Measurements from ENCODE around the gene MSI2.

Gene MSI2

DNA sequence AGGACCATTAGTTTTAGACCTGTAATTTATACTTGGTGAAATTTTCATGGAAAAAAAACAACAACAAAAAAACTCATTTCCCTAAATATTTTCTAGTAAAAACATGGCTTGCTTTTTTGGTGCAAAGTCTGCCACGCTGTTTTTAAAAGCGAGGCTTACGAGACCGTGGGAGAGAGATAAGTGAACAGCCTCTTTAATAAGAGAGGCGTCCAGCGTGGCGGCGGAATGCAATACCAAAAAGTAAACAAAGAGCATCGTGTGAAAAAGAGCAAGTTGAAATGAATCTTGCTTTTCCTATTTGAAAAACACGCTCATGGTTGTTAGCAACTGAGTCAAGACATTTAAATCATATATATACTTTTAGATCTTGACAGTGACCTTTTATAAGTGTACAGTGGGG lies 10.5 kb upstream of the MSI2 start:
- H3K4me3 ChIP-seq (ENCODE audit: low read length): no peak overlapping the region
- DNase-seq (ENCODE audit: low read depth): no peak
- no peak for TF ChIP-seq CTCF (IDR thresholded peaks at IDR 0.05; ENCODE audit: insufficient read depth, low read depth, low read length, missing control alignments)

- H3K4me3 ChIP-seq (ENCODE audit: low read length): no peak overlapping the region
- DNase-seq (ENCODE audit: low read depth): no peak
- TF ChIP-seq CTCF (IDR thresholded peaks at IDR 0.05; ENCODE audit: insufficient read depth, low read depth, low read length, missing control alignments): no peak
Observed at GRCh38 chr17:57246257-57246656, 10.1 kb upstream of the MSI2 start.

GRCh38 chr17:57247261-57247660 lies 9.1 kb upstream of the MSI2 start:
- DNase-seq (ENCODE audit: low read depth): no peak
- no peak overlapping the region for H3K4me3 ChIP-seq (ENCODE audit: low read length)
- TF ChIP-seq CTCF (IDR thresholded peaks at IDR 0.05; ENCODE audit: insufficient read depth, low read depth, low read length, missing control alignments): no peak

DNA sequence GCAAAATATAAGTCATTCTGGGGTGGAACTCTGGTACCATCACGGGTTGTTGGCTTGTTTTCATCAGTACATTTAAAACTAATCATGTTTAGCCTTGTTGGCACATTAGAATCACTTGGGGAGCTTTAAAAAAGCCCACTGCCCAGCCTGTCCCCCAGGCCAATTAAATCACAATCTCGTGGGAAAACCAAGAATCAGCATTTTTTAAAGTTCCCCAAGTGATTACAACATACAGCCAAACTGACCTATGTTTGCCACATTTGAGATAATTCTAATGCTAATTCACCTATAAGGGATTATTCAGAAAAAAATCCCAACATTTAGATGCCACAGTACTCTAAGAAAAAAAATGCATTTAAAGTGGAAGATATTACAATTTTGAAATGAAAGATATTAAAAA lies 8.4 kb upstream of the MSI2 start:
- no peak for DNase-seq (ENCODE audit: low read depth)
- TF ChIP-seq CTCF (IDR thresholded peaks at IDR 0.05; ENCODE audit: insufficient read depth, low read depth, low read length, missing control alignments): no peak

GRCh38 chr17:57249520-57249919 lies 6.8 kb upstream of the MSI2 start:
- no peak for DNase-seq (ENCODE audit: low read depth)
- no peak overlapping the region for H3K4me3 ChIP-seq (ENCODE audit: low read length)
- TF ChIP-seq CTCF (IDR thresholded peaks at IDR 0.05; ENCODE audit: insufficient read depth, low read depth, low read length, missing control alignments): no peak

More for the DNA sequence above, 8.4 kb upstream of the MSI2 start:
- H3K4me3 ChIP-seq (ENCODE audit: low read length): no peak overlapping the region

DNA sequence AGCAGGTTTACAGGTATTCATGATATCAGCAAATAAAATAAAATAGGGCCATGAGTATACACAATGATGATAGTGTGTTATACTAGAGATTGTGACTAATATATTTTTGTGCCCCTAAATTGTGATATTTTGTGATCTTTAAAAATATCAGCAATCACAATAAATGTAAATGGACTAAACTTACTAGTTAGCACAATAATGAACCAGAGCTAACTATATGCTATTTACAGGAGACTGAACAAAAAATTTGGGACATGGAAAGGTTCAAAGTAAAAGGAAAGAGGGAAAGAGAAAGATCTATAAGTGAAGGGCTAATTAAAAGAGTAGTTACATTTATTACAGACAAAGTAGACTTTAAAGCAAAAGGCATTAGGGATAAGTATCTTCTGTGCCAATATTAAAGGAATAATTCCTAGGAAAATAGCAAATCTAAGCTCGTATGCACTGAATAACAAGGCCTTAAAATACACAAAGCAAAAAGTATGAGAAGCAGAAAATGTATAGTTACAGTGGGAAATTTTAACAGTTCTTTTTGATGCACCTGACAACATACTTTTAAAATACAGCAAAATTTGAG lies 5.0 kb upstream of the MSI2 start:
- no peak overlapping the region for H3K4me3 ChIP-seq (ENCODE audit: low read length)
- TF ChIP-seq CTCF (IDR thresholded peaks at IDR 0.05; ENCODE audit: insufficient read depth, low read depth, low read length, missing control alignments): no peak

DNA sequence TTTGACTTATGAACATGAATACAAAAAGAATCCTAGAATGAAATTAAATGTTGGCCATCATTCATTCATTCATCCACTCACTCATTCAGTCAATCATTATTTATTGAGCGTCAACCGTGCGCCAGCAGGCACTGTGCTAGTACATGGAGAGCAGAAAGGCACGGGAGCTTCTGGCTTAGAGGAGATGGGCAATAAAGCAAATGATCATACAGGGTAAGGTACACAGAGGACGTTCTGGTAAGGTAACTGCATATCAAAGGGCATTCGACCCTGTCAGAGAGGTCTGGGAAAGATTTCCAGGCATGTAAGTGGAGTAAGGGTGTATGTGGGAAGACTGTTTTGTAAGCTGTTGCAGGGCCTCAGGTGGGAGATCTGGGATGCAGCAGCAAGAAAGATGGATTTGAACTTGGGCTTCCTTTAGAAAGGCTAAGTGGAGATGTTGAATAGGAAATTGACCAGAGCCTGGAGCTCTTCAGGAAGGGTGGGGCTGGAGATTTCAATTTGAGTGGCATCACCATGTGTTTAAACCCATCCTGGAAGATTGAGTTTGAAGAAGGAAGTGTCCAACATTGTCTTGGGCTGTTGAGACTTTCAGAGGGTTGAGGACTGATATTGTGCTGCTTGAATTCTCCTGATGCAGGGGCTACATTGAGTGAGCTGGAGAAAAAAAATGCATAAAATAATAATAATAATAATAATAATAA lies 2.8 kb upstream of the MSI2 start:
- TF ChIP-seq CTCF (IDR thresholded peaks at IDR 0.05; ENCODE audit: insufficient read depth, low read depth, low read length, missing control alignments): no peak
- no peak overlapping the region for H3K4me3 ChIP-seq (ENCODE audit: low read length)
- no peak for DNase-seq (ENCODE audit: low read depth)

More for the DNA sequence above, 5.0 kb upstream of the MSI2 start:
- DNase-seq (ENCODE audit: low read depth): no peak

All from epithelial cell of esophagus (primary cell).